Central memory CD8-positive, alpha-beta T cell (primary cell): ENCODE data around the gene RAB10.
"Not testable (repeated sequence)": the region's sequence is repeated elsewhere in the genome, so short reads cannot be mapped to it uniquely, and the experiment has no call there.

Experiments used
- ATAC-seq: fragments of 150-1000 bp; cut with Tn5 transposase; replicated peaks from 2 replicates; pipeline ENCODE4 v1.10.0; 2022; ENCODE audit warnings: mild to moderate bottlenecking, moderate FRiP score, moderate number of reproducible peaks; ENCODE audit not compliant: poor library complexity, severe bottlenecking; ENCODE audit errors: extremely low read depth
- DNase-seq, 2 donors: peaks; one replicate each; pipeline ENCODE4 v3.0.0; 2021; ENCODE audit warnings: low spot score in 2 of 2
- H3K27ac Mint-ChIP-seq: one replicate; pipeline ENCODE4 v1.8.0; 2022; ENCODE audit warnings: low read depth, mild to moderate bottlenecking, moderate library complexity, mixed read lengths
- H3K27me3 Mint-ChIP-seq: one replicate; pipeline ENCODE4 v1.8.0; 2022; ENCODE audit warnings: mixed read lengths
- H3K36me3 Mint-ChIP-seq: one replicate; pipeline ENCODE4 v1.8.0; 2022; ENCODE audit warnings: mild to moderate bottlenecking, moderate library complexity, mixed read lengths; ENCODE audit not compliant: insufficient read depth
- H3K4me1 Mint-ChIP-seq: one replicate; pipeline ENCODE4 v1.8.0; 2022; ENCODE audit warnings: mixed read lengths
- H3K4me3 Mint-ChIP-seq: one replicate; pipeline ENCODE4 v1.8.0; 2022; ENCODE audit warnings: mild to moderate bottlenecking, moderate library complexity, mixed read lengths
- H3K9me3 Mint-ChIP-seq: one replicate; pipeline ENCODE4 v1.8.0; 2022; ENCODE audit warnings: mixed read lengths

Gene RAB10

DNA sequence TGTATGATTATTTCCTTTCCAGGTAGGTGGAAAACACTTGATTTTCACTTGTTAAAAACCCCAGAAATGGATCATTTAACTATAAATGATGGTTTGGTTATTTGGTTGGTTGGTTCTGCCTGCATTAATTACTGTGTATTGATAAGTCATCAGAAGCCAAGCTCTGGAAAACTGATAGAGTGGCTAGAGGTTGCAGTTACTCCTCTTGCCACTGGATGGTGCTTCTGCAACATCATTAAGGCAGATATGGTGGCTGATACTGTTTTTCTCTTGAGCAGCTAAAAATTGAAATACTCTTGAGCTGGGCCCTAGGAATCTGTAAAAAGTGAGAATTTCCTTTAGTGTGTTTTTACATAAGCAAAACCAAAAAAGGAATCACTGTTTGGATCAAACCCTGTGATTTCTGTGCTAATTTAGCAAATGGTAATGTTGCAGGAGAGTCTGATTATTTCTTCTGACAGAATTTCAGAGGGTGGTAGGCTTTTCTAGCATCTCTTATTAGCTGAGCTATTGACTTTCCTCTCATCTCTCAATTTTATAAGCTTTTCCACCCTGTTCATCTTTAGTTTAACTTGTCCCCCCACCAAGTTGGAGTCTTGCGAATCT lies 54.3 kb downstream of the RAB10 start:
- H3K9me3 Mint-ChIP-seq, result no peaks in the 10 kb centered on the region
- peaks cover 60% of the 10 kb centered on the region for H3K4me1 Mint-ChIP-seq
- peaks cover 9% of the 10 kb centered on the region for H3K36me3 Mint-ChIP-seq
- H3K27ac Mint-ChIP-seq, result no peak overlapping the region
- ATAC-seq (peak; percentile 30), DNase-seq (no peak)
- no peaks in the 10 kb centered on the region for H3K27me3 Mint-ChIP-seq
- no peak overlapping the region for H3K4me3 Mint-ChIP-seq

DNA sequence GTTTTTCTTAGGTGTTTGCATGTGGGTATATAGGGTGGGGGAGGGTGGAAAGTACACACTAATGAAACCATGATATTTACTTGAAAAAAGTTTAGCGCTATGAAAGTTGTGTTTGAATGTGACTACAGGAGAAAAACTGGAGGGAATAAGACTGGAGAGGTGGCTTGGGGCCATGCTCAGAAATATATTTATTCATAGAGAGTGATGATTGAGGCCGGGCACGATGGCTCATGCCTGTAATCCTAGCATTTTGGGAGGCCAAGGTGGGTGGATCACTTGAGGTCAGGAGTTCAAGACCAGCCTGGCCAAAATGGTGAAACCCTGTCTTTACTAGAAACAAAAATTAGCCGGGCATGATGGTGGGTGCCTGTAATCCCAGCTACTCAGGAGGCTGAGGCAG lies 55.0 kb downstream of the RAB10 start:
- H3K4me1 Mint-ChIP-seq, result peaks cover 60% of the 10 kb centered on the region
- not testable (repeated sequence) for ATAC-seq, H3K36me3 Mint-ChIP-seq, H3K4me3 Mint-ChIP-seq, H3K27me3 Mint-ChIP-seq, H3K27ac Mint-ChIP-seq, H3K9me3 Mint-ChIP-seq, DNase-seq

DNA sequence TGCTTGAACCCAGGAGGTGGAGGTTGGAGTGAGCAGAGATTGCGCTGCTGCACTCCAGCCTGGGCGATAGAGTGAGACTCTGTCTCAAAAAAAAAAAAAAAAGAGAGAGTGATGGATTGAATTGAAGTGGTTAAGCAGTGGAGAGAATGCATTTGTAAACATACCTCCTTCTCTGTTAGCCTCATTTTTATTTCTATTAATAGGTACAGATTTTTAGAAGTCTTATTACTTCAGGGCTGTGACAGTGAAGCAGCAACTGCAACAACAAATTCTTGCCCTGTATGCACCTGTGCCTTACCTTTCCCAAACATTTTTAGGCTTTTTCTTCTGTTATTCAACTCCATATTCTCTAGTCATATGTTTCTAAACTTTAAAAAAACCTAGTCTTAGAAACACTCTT lies 55.5 kb downstream of the RAB10 start:
- H3K9me3 Mint-ChIP-seq, result no peaks in the 10 kb centered on the region
- ATAC-seq, result no peak
- peaks cover 56% of the 10 kb centered on the region for H3K4me1 Mint-ChIP-seq
- H3K27ac Mint-ChIP-seq, result no peak overlapping the region
- H3K4me3 Mint-ChIP-seq, result no peak overlapping the region
- H3K36me3 Mint-ChIP-seq, result peaks cover 9% of the 10 kb centered on the region
- no peak for DNase-seq
- no peaks in the 10 kb centered on the region for H3K27me3 Mint-ChIP-seq

DNA sequence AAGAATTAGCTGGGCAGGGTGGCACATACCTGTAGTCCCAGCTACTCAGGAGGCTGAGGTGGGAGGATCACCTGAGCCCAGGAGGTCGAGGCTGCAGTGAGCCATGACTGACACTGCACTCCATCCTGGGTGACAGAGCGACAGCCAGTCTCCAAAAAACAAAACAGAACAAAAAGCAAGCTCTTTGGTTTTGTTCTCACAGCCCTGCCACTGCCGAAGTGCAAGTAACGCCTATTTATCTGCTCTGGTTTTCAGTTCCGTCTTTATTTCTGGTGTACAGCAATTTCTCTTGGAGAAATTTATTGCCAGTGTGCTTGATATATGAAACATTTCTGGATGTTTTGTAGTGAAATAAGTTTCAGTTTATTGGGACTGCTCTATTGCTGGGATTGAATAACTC lies 61.9 kb downstream of the RAB10 start:
- peaks cover 52% of the 10 kb centered on the region for H3K4me1 Mint-ChIP-seq
- no peaks in the 10 kb centered on the region for H3K27me3 Mint-ChIP-seq
- no peak overlapping the region for H3K4me3 Mint-ChIP-seq
- ATAC-seq (no peak), DNase-seq (no peak)
- no peaks in the 10 kb centered on the region for H3K9me3 Mint-ChIP-seq
- no peak overlapping the region for H3K27ac Mint-ChIP-seq
- peaks cover 10% of the 10 kb centered on the region for H3K36me3 Mint-ChIP-seq

DNA sequence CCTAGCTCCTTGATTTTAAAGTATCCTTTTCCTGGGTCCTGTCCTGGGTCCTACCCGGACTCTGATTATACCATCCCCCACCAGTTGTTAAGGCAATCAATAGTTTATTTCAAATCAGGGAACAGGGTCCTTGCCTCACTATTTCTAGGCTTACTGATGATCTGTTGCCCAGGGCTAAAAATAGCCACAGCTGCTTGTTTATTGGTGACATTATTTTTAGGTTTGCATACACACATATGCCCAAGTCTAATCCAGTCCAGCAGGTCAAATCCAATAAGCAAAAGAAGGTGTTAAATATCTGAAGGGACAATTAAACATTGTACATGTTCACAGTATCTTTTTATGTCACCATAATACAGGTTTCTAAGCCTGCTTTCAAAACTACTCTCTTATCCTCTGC lies 66.0 kb downstream of the RAB10 start:
- H3K9me3 Mint-ChIP-seq, result no peaks in the 10 kb centered on the region
- no peak overlapping the region for H3K4me3 Mint-ChIP-seq
- ATAC-seq, result no peak
- H3K4me1 Mint-ChIP-seq, result peaks cover 59% of the 10 kb centered on the region
- no peaks in the 10 kb centered on the region for H3K27me3 Mint-ChIP-seq
- H3K36me3 Mint-ChIP-seq, result peaks cover 10% of the 10 kb centered on the region
- H3K27ac Mint-ChIP-seq, result no peak overlapping the region
- no peak for DNase-seq

DNA sequence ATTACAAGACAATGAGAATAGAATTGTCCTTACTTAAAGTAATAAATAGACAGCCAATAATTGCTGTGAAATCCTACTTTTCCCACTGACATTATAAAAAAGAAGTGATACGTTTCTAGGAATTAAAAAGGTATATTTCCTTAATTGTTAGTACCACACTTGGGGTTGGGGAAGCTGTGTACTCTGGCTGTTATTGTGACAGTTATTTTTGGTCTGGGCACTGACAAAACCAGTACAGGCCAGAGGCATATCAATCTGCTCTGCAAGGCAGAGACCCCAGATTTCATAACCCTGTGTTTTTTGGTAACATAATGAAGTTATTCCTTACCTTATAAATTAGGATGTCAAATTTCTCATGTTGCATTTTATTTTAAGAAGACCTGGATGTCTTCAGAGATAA lies 66.5 kb downstream of the RAB10 start:
- Mint-ChIP-seq H3K4me3 (no peak overlapping the region), H3K27me3 (no peaks in the 10 kb centered on the region), H3K36me3 (peaks cover 10% of the 10 kb centered on the region), H3K9me3 (no peaks in the 10 kb centered on the region), H3K4me1 (peaks cover 59% of the 10 kb centered on the region), H3K27ac (no peak overlapping the region)
- DNase-seq, result no peak
- ATAC-seq, result no peak

DNA sequence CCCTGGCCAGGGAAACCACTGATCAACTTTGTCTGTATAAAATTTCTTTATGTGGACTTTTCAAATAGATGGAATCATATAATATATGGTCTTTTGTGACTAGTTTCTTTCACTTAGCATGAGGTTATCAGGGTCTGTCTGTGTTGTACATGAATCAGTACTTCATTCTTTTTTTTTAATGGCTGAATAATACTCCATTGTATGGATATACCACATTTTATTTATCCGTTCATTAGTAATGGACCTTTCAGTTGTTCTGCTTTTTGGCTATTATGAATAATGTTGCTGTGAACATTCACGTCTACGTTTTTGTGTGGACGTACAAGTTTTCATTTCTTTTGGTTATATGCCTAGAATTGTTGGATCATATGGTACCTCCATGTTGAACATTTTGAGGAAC lies 69.9 kb downstream of the RAB10 start:
- H3K9me3 Mint-ChIP-seq, result no peaks in the 10 kb centered on the region

DNA sequence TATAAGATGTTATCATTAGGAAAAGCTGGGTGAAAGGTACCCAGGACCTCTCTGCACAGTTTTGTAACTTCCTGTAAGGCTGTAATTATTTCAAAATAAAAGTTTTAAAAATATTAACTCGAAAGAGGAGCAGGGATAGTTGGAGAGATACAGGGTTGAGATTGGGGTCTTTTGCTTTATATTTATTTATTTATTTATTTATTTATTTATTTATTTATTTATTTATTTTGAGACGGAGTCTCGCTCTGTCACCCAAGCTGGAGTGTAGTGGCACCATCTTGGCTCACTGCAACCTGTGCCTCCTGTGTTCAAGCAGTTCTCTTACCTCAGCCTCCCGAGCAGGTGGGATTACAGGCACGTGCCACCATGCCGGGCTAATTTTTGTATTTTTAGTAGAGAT lies 74.8 kb downstream of the RAB10 start:
- H3K36me3 Mint-ChIP-seq, result not testable (repeated sequence)

More for the DNA sequence above, 69.9 kb downstream of the RAB10 start:
- Mint-ChIP-seq H3K27ac (no peak overlapping the region), H3K27me3 (no peaks in the 10 kb centered on the region), H3K4me1 (peaks cover 61% of the 10 kb centered on the region), H3K36me3 (peaks cover 5% of the 10 kb centered on the region), H3K4me3 (no peak overlapping the region)
- no peak for ATAC-seq
- DNase-seq, result no peak

DNA sequence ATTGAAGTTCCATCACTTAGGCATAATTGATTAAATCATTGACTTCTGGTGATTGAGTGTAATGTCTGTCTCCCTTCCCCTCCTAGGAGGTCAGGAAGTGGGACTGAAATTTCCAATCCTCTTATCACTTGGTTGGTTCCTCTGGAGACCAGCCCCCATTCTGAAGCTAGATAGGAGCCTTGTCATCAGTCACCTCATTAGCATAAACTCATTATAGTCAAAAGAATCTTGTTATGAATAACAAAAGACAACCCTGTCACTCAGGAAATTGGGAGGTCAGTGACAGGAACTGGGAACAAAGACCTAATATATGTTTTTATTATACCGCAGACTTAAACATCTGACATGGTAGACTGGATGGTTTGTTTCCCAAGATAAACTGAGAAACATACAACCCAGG lies 78.3 kb downstream of the RAB10 start:
- Mint-ChIP-seq H3K27me3 (no peaks in the 10 kb centered on the region), H3K4me1 (peaks cover 21% of the 10 kb centered on the region), H3K4me3 (no peak overlapping the region), H3K9me3 (no peaks in the 10 kb centered on the region), H3K36me3 (peaks cover 10% of the 10 kb centered on the region), H3K27ac (no peak overlapping the region)
- DNase-seq, result no peak
- no peak for ATAC-seq

More for the DNA sequence above, 74.8 kb downstream of the RAB10 start:
- not testable (repeated sequence) for ATAC-seq, H3K27me3 Mint-ChIP-seq, DNase-seq, H3K27ac Mint-ChIP-seq, H3K4me3 Mint-ChIP-seq, H3K9me3 Mint-ChIP-seq
- H3K4me1 Mint-ChIP-seq, result peaks cover 36% of the 10 kb centered on the region

DNA sequence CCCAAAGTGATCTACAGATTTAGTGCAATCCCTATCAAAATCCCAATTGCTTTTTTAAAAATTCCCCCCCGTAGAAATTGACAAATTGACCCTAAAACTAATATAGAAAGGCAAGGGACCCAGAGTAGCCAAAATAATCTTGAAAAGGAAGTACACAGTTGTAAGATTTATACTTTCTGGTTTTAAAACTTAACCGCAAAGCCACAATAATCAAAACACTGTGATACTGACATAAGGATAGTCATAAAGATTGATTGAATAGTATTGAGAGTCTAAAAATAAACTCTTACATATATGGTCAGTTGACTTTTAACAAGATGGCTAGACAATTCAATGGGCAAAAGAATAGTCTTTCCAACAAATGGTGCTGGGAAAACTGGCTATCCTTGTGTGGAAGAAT lies 80.3 kb downstream of the RAB10 start:
- Mint-ChIP-seq H3K4me3 (no peak overlapping the region), H3K36me3 (peaks cover 11% of the 10 kb centered on the region), H3K27ac (peak overlapping the region; percentile 83), H3K27me3 (no peaks in the 10 kb centered on the region), H3K4me1 (peaks cover 11% of the 10 kb centered on the region), H3K9me3 (no peaks in the 10 kb centered on the region)
- ATAC-seq (no peak), DNase-seq (no peak)

DNA sequence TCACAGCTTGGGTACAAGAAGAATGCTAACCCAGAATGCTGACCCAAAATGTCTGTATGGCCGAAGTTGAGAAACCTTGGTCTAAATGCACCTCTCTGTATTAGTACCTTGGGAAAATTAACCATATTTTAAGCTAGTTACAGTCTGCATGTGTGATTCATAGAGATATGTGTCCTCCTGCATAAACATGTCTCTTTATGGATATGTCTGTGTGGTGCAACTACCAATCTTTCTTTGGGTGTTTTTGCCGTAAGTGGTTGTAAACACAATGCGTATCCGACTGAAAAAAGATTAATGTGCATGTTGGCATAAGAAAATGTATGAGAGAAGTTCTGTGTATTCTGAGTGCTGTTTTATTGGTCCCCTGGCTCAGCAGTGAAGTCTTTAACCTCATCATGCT lies 84.8 kb downstream of the RAB10 start:
- DNase-seq, result no peak
- Mint-ChIP-seq H3K27me3 (no peaks in the 10 kb centered on the region), H3K9me3 (no peaks in the 10 kb centered on the region), H3K4me1 (peaks cover 31% of the 10 kb centered on the region), H3K4me3 (no peak overlapping the region), H3K27ac (no peak overlapping the region), H3K36me3 (peaks cover 3% of the 10 kb centered on the region)
- ATAC-seq, result no peak

DNA sequence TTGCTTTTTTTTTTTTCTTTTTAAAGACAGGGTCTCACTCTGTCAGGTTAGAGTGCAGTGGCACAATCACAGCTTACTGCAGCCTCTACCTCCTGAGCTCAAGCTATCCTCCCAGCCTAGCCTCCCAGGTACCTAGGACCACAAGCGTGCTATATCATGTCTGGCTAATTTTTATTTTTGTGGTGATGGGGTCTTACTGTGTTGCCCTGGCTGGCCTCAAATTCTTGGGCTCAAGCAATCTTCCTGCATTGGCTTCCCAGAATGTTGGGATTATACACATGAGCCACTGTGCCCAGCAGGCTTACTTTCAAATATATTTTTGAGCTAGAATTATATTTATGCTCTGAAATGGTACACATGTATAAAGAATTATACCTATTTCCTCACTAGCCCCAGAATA lies 85.6 kb downstream of the RAB10 start:
- Mint-ChIP-seq H3K36me3 (peaks cover 3% of the 10 kb centered on the region), H3K9me3 (no peaks in the 10 kb centered on the region), H3K4me1 (peaks cover 28% of the 10 kb centered on the region), H3K27ac (no peak overlapping the region), H3K27me3 (no peaks in the 10 kb centered on the region), H3K4me3 (no peak overlapping the region)
- DNase-seq, result no peak
- ATAC-seq, result no peak

DNA sequence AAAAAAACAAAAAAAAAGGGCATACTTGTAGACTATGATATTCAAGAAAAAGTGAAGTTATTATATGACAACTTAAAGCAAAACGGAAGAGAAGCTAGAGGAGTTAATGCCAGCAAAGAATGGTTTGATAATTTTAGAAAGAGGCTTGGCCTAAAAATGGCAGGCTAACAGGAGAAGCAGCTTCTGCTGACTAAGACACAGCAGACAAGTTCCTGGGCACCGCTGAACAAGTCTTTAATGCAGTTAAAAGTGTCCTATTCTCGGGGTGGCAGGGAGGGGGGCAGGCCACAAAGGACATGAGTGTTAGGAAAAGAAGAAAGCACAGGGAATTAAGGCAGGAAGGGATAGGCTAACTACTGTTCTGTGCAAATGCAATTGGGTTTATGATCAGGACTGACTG lies 88.7 kb downstream of the RAB10 start:
- peaks cover 1% of the 10 kb centered on the region for H3K36me3 Mint-ChIP-seq

DNA sequence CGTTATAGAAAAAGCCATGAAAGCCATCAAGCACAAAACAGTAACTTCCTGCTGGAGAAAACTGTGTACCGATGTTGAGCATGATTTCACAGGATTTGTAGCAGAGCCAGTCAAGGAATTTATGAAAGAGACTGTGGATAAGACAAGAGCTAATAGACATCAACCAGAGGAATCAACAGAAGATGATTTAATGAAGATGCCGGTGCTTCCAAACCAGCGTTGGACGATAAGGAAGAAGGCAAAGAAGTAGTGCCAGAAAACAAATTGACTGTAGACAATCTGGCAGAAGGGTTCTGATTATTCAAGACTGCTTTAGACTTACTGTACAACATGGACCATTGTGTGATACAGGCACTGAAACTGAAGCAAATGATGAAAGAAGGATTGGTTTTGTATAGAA lies 89.5 kb downstream of the RAB10 start:
- H3K27me3 Mint-ChIP-seq, result no peaks in the 10 kb centered on the region
- ATAC-seq (no peak), DNase-seq (no peak)
- no peaks in the 10 kb centered on the region for H3K9me3 Mint-ChIP-seq
- H3K4me1 Mint-ChIP-seq, result peaks cover 33% of the 10 kb centered on the region
- no peak overlapping the region for H3K4me3 Mint-ChIP-seq
- peaks cover 7% of the 10 kb centered on the region for H3K36me3 Mint-ChIP-seq
- no peak overlapping the region for H3K27ac Mint-ChIP-seq

More for the DNA sequence above, 88.7 kb downstream of the RAB10 start:
- Mint-ChIP-seq H3K27ac (peak overlapping the region; percentile 69), H3K4me1 (peaks cover 33% of the 10 kb centered on the region), H3K27me3 (no peaks in the 10 kb centered on the region), H3K4me3 (no peak overlapping the region), H3K9me3 (no peaks in the 10 kb centered on the region)
- DNase-seq (no peak), ATAC-seq (no peak)
